Ovary (tissue), 9 donors: ENCODE measurements around the gene NAV2. TPM values are rescaled to one million over a fixed set of nuclear protein-coding genes. Genes with fewer than 3 reads are reported as not detected.

Source experiments
- DNase-seq, 5 donors: peaks; one replicate each; pipeline ENCODE4 v3.0.0-alpha.2; 2019 to 2020
- H3K27ac ChIP-seq, 2 donors: fragments of 200-600 bp; one replicate each; pipeline versions ENCODE4 v1.5.1 to v1.8.0; 2019 to 2022
- H3K27me3 ChIP-seq: fragments of 200-600 bp; one replicate; pipeline ENCODE4 v1.8.0; 2022
- H3K36me3 ChIP-seq: fragments of 200-600 bp; sonication (generic); one replicate; pipeline ENCODE4 v1.5.1; 2019
- H3K4me1 ChIP-seq: one replicate; pipeline ENCODE4 v1.8.1; 2013; ENCODE audit warnings: mild to moderate bottlenecking, moderate library complexity; ENCODE audit not compliant: insufficient read depth
- H3K4me3 ChIP-seq: fragments of 200-600 bp; sonication (generic); one replicate; pipeline ENCODE4 v1.5.1; 2017
- H3K9me3 ChIP-seq, 2 donors: fragments of 200-600 bp in 1 of 2; sonication (generic) in 1 of 2; one replicate each; pipeline versions ENCODE4 v1.5.1 to v1.8.1; 2013 to 2019; ENCODE audit warnings: mild to moderate bottlenecking in 1 of 2, moderate library complexity in 1 of 2
- EP300 ChIP-seq: sonication (generic); formaldehyde crosslinking; IDR thresholded peaks from one replicate; pipeline ENCODE4 v1.6.1; 2017; ENCODE audit warnings: antibody characterized with exemption
- POLR2A ChIP-seq: fragments of 450-650 bp; IDR thresholded peaks from one replicate; pipeline ENCODE4 v1.6.1; 2017; ENCODE audit warnings: antibody characterized with exemption, mild to moderate bottlenecking, moderate library complexity
- WGBS, 3 donors: extraction: QIAGEN DNeasy Blood & Tissue Kit in 1 of 3; methylation state at CpG; one replicate each; pipeline versions ENCODE4 v1.1.5 to v1.1.7; 2013 to 2017; 5-methylcytosine and 5-hydroxymethylcytosine counted together
- intact Hi-C, 4 donors: fragments of 100-400 bp; cut with DNase I; formaldehyde crosslinking; loops; one replicate each; pipeline versions ENCODE4 v1.11.0 to v1.15.1; 2022 to 2023
- polyA plus RNA-seq, 2 donors: library from polyadenylated mRNA; stranded (reverse); fragments of 200-250 nt in 1 of 2; fragments of 350-450 nt in 1 of 2; fragmentation: Illumina TruSeq in 1 of 2; extraction: RNeasy Lipid Tissue Mini Kit (QIAGEN cat#74804) in 1 of 2; gene quantifications; one replicate each; pipeline ENCODE4 v1.2.3, GENCODE V29; 2013 to 2014
- total RNA-seq, 7 donors: library from RNA; depleted of rRNA in 2 of 7; stranded (reverse); fragments of >200 nt in 2 of 7; fragmentation: NEBNext Ultra II Directional in 3 of 7; extraction: Animal tissue kit (Norgen Biotek cat#: 25700) in 3 of 7; gene quantifications; one replicate each; pipeline versions ENCODE4 v1.1.0 to v1.2.4, GENCODE V29; 2016 to 2023
- TF ChIP-seq, protein P1 (sequence below), 3 donors: fragments of 450-650 bp in 2 of 3; fragments of 200-600 bp in 1 of 3; IDR thresholded peaks; one replicate each; pipeline versions ENCODE4 v1.5.1 to v1.8.0; 2016 to 2022; ENCODE audit warnings: antibody characterized with exemption in 3 of 3, mild to moderate bottlenecking in 1 of 3
- donor health status: DM: no; HTN: no; CAD: no; lungs with moderate emphysema.
- donor health status: DM: no; HTN: no; CAD: no.
- donor health status: Bipolar disorder and iron deficiency.
- donor health status: DM: yes; HTN: yes; CAD: no.
- donor health status: DM: no; HTN: no; CAD: no.
- donor health status: DM: yes; HTN: yes; CAD: no.

Gene NAV2
- total and polyA plus RNA-seq, 9 donors = 2.9 to 14.1 (median 7.8) TPM

DNA sequence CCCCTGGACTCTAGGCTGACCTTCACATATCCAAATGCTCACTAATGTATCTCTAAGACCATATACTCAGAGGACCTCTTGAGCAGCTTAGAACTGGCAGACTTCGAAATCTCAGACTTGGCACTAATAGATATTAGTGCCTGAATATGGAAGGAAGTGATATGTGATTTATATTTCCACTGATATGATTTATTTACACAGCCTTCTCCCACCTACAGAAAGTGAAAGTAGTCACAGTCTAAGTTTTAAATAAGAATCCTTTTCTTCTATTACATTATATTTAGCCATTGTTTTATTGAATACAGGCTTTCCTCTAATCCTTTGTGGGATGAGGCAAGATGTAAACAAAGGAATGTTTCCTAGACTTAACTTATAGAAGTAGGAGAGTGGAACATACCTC lies 6.7 kb upstream of the NAV2 start:
- TF ChIP-seq EP300 (no peak), POLR2A (no peak)
- TF ChIP-seq, protein P1, sequence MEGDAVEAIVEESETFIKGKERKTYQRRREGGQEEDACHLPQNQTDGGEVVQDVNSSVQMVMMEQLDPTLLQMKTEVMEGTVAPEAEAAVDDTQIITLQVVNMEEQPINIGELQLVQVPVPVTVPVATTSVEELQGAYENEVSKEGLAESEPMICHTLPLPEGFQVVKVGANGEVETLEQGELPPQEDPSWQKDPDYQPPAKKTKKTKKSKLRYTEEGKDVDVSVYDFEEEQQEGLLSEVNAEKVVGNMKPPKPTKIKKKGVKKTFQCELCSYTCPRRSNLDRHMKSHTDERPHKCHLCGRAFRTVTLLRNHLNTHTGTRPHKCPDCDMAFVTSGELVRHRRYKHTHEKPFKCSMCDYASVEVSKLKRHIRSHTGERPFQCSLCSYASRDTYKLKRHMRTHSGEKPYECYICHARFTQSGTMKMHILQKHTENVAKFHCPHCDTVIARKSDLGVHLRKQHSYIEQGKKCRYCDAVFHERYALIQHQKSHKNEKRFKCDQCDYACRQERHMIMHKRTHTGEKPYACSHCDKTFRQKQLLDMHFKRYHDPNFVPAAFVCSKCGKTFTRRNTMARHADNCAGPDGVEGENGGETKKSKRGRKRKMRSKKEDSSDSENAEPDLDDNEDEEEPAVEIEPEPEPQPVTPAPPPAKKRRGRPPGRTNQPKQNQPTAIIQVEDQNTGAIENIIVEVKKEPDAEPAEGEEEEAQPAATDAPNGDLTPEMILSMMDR (IDR thresholded peaks at IDR 0.05) = no peak
- Histone ChIP-seq H3K27ac (no peak overlapping the region), H3K27me3 (no peaks in the 10 kb centered on the region), H3K36me3 (no peaks in the 10 kb centered on the region), H3K4me1 (peaks cover 5% of the 10 kb centered on the region), H3K9me3 (no peaks in the 10 kb centered on the region), H3K4me3 (no peak overlapping the region)
- intact Hi-C loops = no loop called here
- 60 to 77% (median 67%) methylated on average over 1 of the region's 1 CpG for WGBS, 3 donors
- DNase-seq = no peak

DNA sequence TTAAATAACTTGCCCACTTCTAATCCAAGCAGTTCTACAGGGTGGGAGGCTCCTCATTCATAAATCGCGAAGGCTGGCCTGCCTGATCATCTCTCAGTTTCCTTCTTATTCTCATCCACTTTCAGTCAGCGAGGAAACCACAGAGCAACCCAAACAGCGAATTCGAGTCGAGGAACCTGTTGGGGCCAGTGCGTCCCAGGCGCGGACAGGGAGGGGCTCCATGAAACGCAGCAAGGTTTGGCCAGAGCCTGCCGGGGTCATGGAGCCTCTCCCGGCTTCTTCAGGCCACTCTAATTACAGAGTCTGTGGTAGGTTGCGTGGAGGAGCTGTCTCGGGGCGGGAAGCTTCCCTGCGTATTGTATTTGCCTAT lies 741 bp upstream of the NAV2 start:
- peak in 2 of 5 donors; percentile 33 to 43 for DNase-seq
- intact Hi-C loops = no loop called here
- Histone ChIP-seq H3K36me3 (no peaks in the 10 kb centered on the region), H3K27me3 (peaks cover 5% of the 10 kb centered on the region), H3K9me3 (no peaks in the 10 kb centered on the region), H3K4me3 (peak overlapping the region; percentile 66), H3K4me1 (peaks cover 2% of the 10 kb centered on the region), H3K27ac (peak overlapping the region; percentile 75 to 76)
- TF ChIP-seq POLR2A = no peak
- 3 to 4% (median 4%) methylated on average over 15 to 16 of the region's 16 CpGs for WGBS, 3 donors

DNA sequence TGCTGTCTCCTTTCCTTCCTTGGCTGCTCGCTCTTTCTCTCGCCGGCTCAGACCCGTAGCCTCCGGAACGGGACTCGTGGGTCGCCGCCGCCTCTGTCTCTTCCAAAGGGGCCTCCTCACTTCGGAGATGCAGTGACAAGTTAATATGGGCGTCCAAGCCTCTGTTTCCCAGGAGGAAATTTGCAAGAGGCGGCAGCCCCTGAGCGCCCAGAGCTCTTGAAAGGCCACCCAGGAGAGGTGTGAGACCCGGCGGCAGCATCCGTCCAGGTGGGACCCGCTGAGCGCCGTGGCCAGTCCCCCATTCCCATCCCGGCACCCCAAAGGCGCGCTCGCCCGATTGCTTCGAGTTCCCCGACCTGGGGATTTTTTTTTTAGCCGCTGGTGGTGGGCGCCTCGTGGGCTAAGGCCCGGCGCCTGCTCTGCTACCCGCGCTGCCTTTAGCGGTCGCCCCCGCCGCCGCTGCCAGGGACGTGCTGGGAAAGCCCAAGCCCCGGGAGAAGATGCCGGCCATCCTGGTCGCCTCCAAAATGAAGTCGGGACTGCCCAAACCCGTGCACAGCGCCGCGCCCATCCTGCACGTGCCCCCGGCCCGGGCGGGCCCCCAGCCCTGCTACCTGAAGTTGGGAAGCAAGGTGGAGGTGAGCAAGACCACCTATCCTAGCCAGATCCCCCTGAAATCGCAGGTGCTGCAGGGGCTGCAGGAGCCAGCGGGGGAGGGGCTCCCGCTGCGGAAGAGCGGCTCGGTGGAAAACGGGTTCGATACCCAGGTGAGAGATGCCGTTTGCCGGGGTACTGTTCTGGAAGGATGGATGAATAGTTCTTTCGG lies 772 bp downstream of the NAV2 start:
- Histone ChIP-seq H3K4me1 (peaks cover 2% of the 10 kb centered on the region), H3K4me3 (peak overlapping the region; percentile 66), H3K27ac (peak overlapping the region in 1 of 2 donors; percentile 11), H3K36me3 (no peaks in the 10 kb centered on the region), H3K27me3 (peaks cover 5% of the 10 kb centered on the region), H3K9me3 (no peaks in the 10 kb centered on the region)
- no peak for TF ChIP-seq EP300
- TF ChIP-seq, protein P1 (IDR thresholded peaks at IDR 0.05) = no peak
- no peak for TF ChIP-seq POLR2A
- 0 to 1% (median 1%) methylated on average over 52 to 63 of the region's 63 CpGs for WGBS, 3 donors
- peak in 2 of 5 donors; percentile 36 to 41 for DNase-seq
- intact Hi-C loops = no loop called here

- intact Hi-C loops = no loop called here
- DNase-seq = peak in 1 of 5 donors; percentile 27
Observed at GRCh38 chr11:19714022-19714386, 1.4 kb downstream of the NAV2 start.

More at GRCh38 chr11:19714022-19714386, 1.4 kb downstream of the NAV2 start:
- Histone ChIP-seq H3K27ac (no peak overlapping the region), H3K36me3 (no peaks in the 10 kb centered on the region), H3K4me3 (peak overlapping the region; percentile 66), H3K27me3 (peaks cover 5% of the 10 kb centered on the region), H3K9me3 (no peaks in the 10 kb centered on the region), H3K4me1 (peaks cover 2% of the 10 kb centered on the region)
- TF ChIP-seq, protein P1 (IDR thresholded peaks at IDR 0.05) = no peak
- TF ChIP-seq EP300 = no peak
- no peak for TF ChIP-seq POLR2A
- 1 to 4% (median 2%) methylated on average over 17 of the region's 17 CpGs for WGBS, 3 donors
